ENCODE results near the gene SRPK2. TPM values are rescaled to one million over a fixed set of nuclear protein-coding genes. Genes with fewer than 3 reads are reported as not detected.
A peak's percentile ranks its signal among the peaks of the same experiment; 100 is the strongest.

SRPK2 gene
- total and polyA plus RNA-seq, 4 donors = 7.8 to 19.7 (median 16.7) TPM

GRCh38 chr7:105246256-105246655, 142.5 kb downstream of the SRPK2 start:
- Histone ChIP-seq H3K9me3 (ENCODE audit: control insufficient read depth in 4 of 4, low read length in 3 of 4) (no peaks in the 10 kb centered on the region), H3K9ac (ENCODE audit: low read depth in 1 of 2, low read length in 2 of 2) (no peak overlapping the region), H3K4me3 (ENCODE audit: low read depth in 1 of 3, low read length in 3 of 3) (no peak overlapping the region), H3K27ac (ENCODE audit: low read depth in 1 of 2, low read length in 2 of 2) (no peak overlapping the region), H3K36me3 (ENCODE audit: control insufficient read depth in 4 of 4, insufficient read depth in 3 of 4, low read depth in 1 of 4, low read length in 3 of 4) (peaks cover 0 to 2% (median 0%) of the 10 kb centered on the region in 4 donors), H3K27me3 (ENCODE audit: control insufficient read depth in 4 of 4, insufficient read depth in 4 of 4, low read length in 3 of 4) (no peaks in the 10 kb centered on the region), H3K4me1 (ENCODE audit: control insufficient read depth in 4 of 4, insufficient read depth in 4 of 4, low read length in 3 of 4) (peaks cover 0 to 6% (median 2%) of the 10 kb centered on the region in 4 donors)
- TF ChIP-seq GABPA (IDR thresholded peaks at IDR 0.05 in 1 of 2, conservative IDR thresholded peaks at IDR 0.05 in 1 of 2) (no peak), FOXA2 (IDR thresholded peaks at IDR 0.05) (no peak), HNF4G (IDR thresholded peaks at IDR 0.05) (no peak), CTCF (IDR thresholded peaks at IDR 0.05; ENCODE audit: low read depth, low read length, missing input control) (no peak), JUND (IDR thresholded peaks at IDR 0.05) (no peak), ATF3 (IDR thresholded peaks at IDR 0.05) (no peak)
- no peak for DNase-seq (ENCODE audit: low spot score)
- 92% methylated on average over 4 of the region's 4 CpGs for WGBS

- Histone ChIP-seq H3K4me1 (ENCODE audit: control insufficient read depth in 4 of 4, insufficient read depth in 4 of 4, low read length in 3 of 4) (peaks cover 0 to 6% (median 3%) of the 10 kb centered on the region in 4 donors), H3K27ac (ENCODE audit: low read depth in 1 of 2, low read length in 2 of 2) (no peak overlapping the region), H3K36me3 (ENCODE audit: control insufficient read depth in 4 of 4, insufficient read depth in 3 of 4, low read depth in 1 of 4, low read length in 3 of 4) (peaks cover 0 to 2% (median 0%) of the 10 kb centered on the region in 4 donors), H3K9ac (ENCODE audit: low read depth in 1 of 2, low read length in 2 of 2) (no peak overlapping the region), H3K27me3 (ENCODE audit: control insufficient read depth in 4 of 4, insufficient read depth in 4 of 4, low read length in 3 of 4) (no peaks in the 10 kb centered on the region), H3K9me3 (ENCODE audit: control insufficient read depth in 4 of 4, low read length in 3 of 4) (no peaks in the 10 kb centered on the region), H3K4me3 (ENCODE audit: low read depth in 1 of 3, low read length in 3 of 3) (no peak overlapping the region)
- peak in 1 of 2 donors; percentile 15 for TF ChIP-seq HNF4A (conservative IDR thresholded peaks at IDR 0.05)
- no peak for TF ChIP-seq TAF1 (conservative IDR thresholded peaks at IDR 0.05)
- DNase-seq (ENCODE audit: low spot score) = no peak
- WGBS = 77% methylated on average over 12 of the region's 12 CpGs
Observed at GRCh38 chr7:105245398-105246114, 143.2 kb downstream of the SRPK2 start.

- no peaks in the 10 kb centered on the region for H3K27me3 ChIP-seq (ENCODE audit: control insufficient read depth in 4 of 4, insufficient read depth in 4 of 4, low read length in 3 of 4)
- WGBS = 96% methylated on average over 28 of the region's 28 CpGs
- H3K4me3 ChIP-seq (ENCODE audit: low read depth in 1 of 3, low read length in 3 of 3) = no peak overlapping the region
- no peak for DNase-seq (ENCODE audit: low spot score)
- TF ChIP-seq TAF1 (conservative IDR thresholded peaks at IDR 0.05) = no peak
- TF ChIP-seq NR2F2 (IDR thresholded peaks at IDR 0.05) = no peak
- TF ChIP-seq JUND (IDR thresholded peaks at IDR 0.05) = no peak
- peaks cover 0 to 6% (median 3%) of the 10 kb centered on the region in 4 donors for H3K4me1 ChIP-seq (ENCODE audit: control insufficient read depth in 4 of 4, insufficient read depth in 4 of 4, low read length in 3 of 4)
- H3K36me3 ChIP-seq (ENCODE audit: control insufficient read depth in 4 of 4, insufficient read depth in 3 of 4, low read depth in 1 of 4, low read length in 3 of 4) = peaks cover 0 to 2% (median 0%) of the 10 kb centered on the region in 4 donors
- no peak overlapping the region for H3K9ac ChIP-seq (ENCODE audit: low read depth in 1 of 2, low read length in 2 of 2)
- H3K27ac ChIP-seq (ENCODE audit: low read depth in 1 of 2, low read length in 2 of 2) = no peak overlapping the region
- no peaks in the 10 kb centered on the region for H3K9me3 ChIP-seq (ENCODE audit: control insufficient read depth in 4 of 4, low read length in 3 of 4)
Observed at GRCh38 chr7:105244594-105244993, 144.1 kb downstream of the SRPK2 start.

GRCh38 chr7:105241198-105241597, 147.5 kb downstream of the SRPK2 start:
- no peak overlapping the region for H3K4me3 ChIP-seq (ENCODE audit: low read depth in 1 of 3, low read length in 3 of 3)
- no peak for DNase-seq (ENCODE audit: low spot score)
- H3K27me3 ChIP-seq (ENCODE audit: control insufficient read depth in 4 of 4, insufficient read depth in 4 of 4, low read length in 3 of 4) = no peaks in the 10 kb centered on the region
- H3K36me3 ChIP-seq (ENCODE audit: control insufficient read depth in 4 of 4, insufficient read depth in 3 of 4, low read depth in 1 of 4, low read length in 3 of 4) = peaks cover 0 to 2% (median 0%) of the 10 kb centered on the region in 4 donors
- H3K4me1 ChIP-seq (ENCODE audit: control insufficient read depth in 4 of 4, insufficient read depth in 4 of 4, low read length in 3 of 4) = peaks cover 0 to 13% (median 4%) of the 10 kb centered on the region in 4 donors
- H3K9ac ChIP-seq (ENCODE audit: low read depth in 1 of 2, low read length in 2 of 2) = no peak overlapping the region
- 57% methylated on average over 3 of the region's 3 CpGs for WGBS
- no peaks in the 10 kb centered on the region for H3K9me3 ChIP-seq (ENCODE audit: control insufficient read depth in 4 of 4, low read length in 3 of 4)
- TF ChIP-seq ATF3 (IDR thresholded peaks at IDR 0.05) (no peak), FOXA2 (IDR thresholded peaks at IDR 0.05) (peak; percentile 45)
- no peak overlapping the region for H3K27ac ChIP-seq (ENCODE audit: low read depth in 1 of 2, low read length in 2 of 2)
